GM23248 (cell line): ENCODE measurements around the gene CNOT1. TPM values are rescaled to one million over a fixed set of nuclear protein-coding genes. Genes with fewer than 3 reads are reported as not detected.

ENCODE experiments used
- DNase-seq: peaks from one replicate; pipeline ENCODE4 v3.0.0-alpha.2; 2015
- H2AFZ ChIP-seq: fragments of 200-600 bp; sonication (generic); 2 replicates; pipeline ENCODE4 v1.6.1; 2016; ENCODE audit warnings: antibody characterized with exemption
- H3F3A ChIP-seq: fragments of 200-600 bp; sonication (generic); 2 replicates; pipeline ENCODE4 v1.6.1; 2016; ENCODE audit warnings: mild to moderate bottlenecking, antibody characterized with exemption, mixed run types; ENCODE audit not compliant: insufficient read depth
- H3K27ac ChIP-seq: fragments of 200-600 bp; sonication (generic); 2 replicates; pipeline ENCODE4 v1.5.1; 2016; ENCODE audit warnings: mild to moderate bottlenecking
- H3K27me3 ChIP-seq: fragments of 200-600 bp; sonication (generic); replicated peaks from 2 replicates; pipeline ENCODE4 v1.6.1; 2016; ENCODE audit warnings: mild to moderate bottlenecking; ENCODE audit not compliant: insufficient read depth
- H3K36me3 ChIP-seq: fragments of 200-600 bp; sonication (generic); 2 replicates; pipeline ENCODE4 v1.6.1; 2016; ENCODE audit warnings: low read depth, mild to moderate bottlenecking
- H3K4me1 ChIP-seq: fragments of 200-600 bp; sonication (generic); 2 replicates; pipeline ENCODE4 v1.6.1; 2016; ENCODE audit warnings: mild to moderate bottlenecking; ENCODE audit not compliant: insufficient read depth
- H3K4me2 ChIP-seq: fragments of 200-600 bp; sonication (generic); one replicate; pipeline ENCODE4 v1.6.1; 2016; ENCODE audit warnings: mild to moderate bottlenecking; ENCODE audit not compliant: unreplicated experiment
- H3K4me3 ChIP-seq: fragments of 200-600 bp; sonication (generic); 2 replicates; pipeline ENCODE4 v1.5.1; 2016; ENCODE audit warnings: mild to moderate bottlenecking
- H3K79me2 ChIP-seq: fragments of 200-600 bp; sonication (generic); 2 replicates; pipeline ENCODE4 v1.6.1; 2016; ENCODE audit warnings: mild to moderate bottlenecking; ENCODE audit not compliant: insufficient read depth
- H3K9ac ChIP-seq: fragments of 200-600 bp; sonication (generic); 2 replicates; pipeline ENCODE4 v1.6.1; 2016; ENCODE audit warnings: mild to moderate bottlenecking
- H3K9me2 ChIP-seq: fragments of 200-600 bp; sonication (generic); 2 replicates; pipeline ENCODE4 v1.6.1; 2016; ENCODE audit warnings: mixed run types, mild to moderate bottlenecking, moderate library complexity; ENCODE audit not compliant: insufficient read depth
- H3K9me3 ChIP-seq: fragments of 200-600 bp; sonication (generic); one replicate; pipeline ENCODE4 v1.6.1; 2017; ENCODE audit warnings: low read depth
- H4K20me1 ChIP-seq: fragments of 200-600 bp; sonication (generic); 2 replicates; pipeline ENCODE4 v1.6.0; 2016; ENCODE audit not compliant: insufficient read depth
- EZH2 ChIP-seq: fragments of 200-600 bp; sonication (generic); IDR thresholded peaks from 2 replicates; pipeline ENCODE4 v1.6.1; 2018; ENCODE audit warnings: antibody characterized with exemption, mild to moderate bottlenecking; ENCODE audit not compliant: insufficient read depth, poor library complexity, severe bottlenecking
- EZH2phosphoT487 ChIP-seq: fragments of 200-600 bp; sonication (generic); IDR thresholded peaks from 2 replicates; pipeline ENCODE4 v1.6.1; 2018; ENCODE audit warnings: antibody characterized with exemption, moderate library complexity, mild to moderate bottlenecking, low read depth; ENCODE audit not compliant: insufficient read depth
- WGBS, 2 experiments: methylation state at CpG; one replicate each; pipeline ENCODE4 v1.1.6; 2015 to 2017; ENCODE audit warnings: low lambda C conversion rate in 2 of 2, low coverage in 1 of 2; ENCODE audit errors: missing lambda C conversion rate in 2 of 2; 5-methylcytosine and 5-hydroxymethylcytosine counted together
- in situ Hi-C: fragments of 300-500 bp; cut with MboI; formaldehyde crosslinking; loops from 2 replicates; pipeline ENCODE4 v1.15.0; 2020
- polyA plus RNA-seq: library from polyadenylated mRNA; unstranded; fragments of >200 nt; fragmentation: Nextera tagmentation; extraction: Ambion mirVana; gene quantifications from 2 replicates; pipeline ENCODE4 v1.2.1, GENCODE V29; 2016
- total RNA-seq: library from RNA; depleted of rRNA; stranded (reverse); fragments of >200 nt; shearing (Covaris generic); gene quantifications from 2 replicates; pipeline ENCODE4 v1.2.3, GENCODE V29; 2014

The CNOT1 gene
- total and polyA plus RNA-seq, 2 experiments from 2014 or later = 35.6 to 93.1 TPM

DNA sequence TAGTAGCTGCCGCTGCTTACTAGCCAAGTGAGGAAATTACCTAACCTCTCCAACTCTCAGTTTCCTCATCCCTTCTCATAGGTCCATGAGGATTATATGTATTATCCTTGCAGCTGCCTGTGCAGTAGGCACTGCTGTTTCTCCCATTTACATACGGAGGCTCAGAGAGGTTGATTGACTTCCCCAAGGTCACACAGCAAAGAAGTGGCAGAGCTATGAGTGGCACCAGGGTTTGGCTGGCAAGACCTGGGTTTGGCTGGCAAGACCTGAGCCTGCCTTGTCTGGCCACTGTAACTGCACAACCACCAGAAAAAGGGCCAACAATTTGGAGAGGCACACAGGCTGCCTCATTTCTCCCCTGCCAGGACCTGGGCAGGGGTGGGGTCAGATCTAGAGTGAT, 132.2 kb downstream of the CNOT1 start:
- in situ Hi-C loops = loop anchor here (25.0 kb wide), 1 partner anchor 485 kb away; the partner anchor contains the start of genes USB1 and ZNF319

DNA sequence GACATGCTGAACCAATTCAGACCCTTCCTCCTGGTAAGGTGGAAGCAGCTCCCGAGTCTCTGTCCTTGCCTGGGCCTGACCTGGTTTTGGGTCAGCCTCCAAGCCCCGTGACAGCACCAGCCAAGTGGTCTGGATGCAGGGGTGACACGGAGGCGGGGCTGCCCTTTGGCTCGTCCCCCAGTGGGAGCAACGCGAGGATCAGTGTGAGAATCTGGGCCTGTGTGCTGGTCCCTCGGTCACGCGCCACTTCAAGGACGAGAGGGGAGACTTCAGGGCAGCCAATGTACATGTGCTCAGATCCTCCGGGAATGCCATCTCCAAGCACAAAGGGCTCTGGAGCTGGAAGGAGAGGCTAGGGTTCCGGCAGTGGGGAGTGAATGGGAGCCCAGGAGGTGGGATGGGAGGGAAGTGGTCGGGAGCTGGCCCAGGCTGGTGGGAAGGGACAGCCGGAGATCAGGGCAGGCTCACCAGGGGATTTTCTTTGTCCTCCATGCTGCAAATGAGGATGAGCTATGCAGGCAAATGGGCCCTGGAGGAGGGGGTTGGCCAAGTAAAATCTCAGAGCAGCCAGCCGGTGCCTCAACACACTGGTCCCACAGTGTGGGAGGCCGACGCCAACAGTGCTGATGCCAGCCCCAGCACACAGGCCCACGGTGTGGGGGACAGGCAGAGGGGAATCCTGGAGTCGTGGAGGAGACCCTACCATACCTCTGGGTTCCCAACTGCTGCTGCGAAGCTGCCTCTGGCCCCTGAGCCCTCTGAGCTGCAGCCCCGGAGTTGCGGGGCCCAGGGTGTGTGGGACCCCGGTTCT, 133.9 kb downstream of the CNOT1 start:
- Histone ChIP-seq H3K27ac (0 out of 2 replicates have a peak overlapping the region, but pooled peaks have one; percentile 20), H3K4me3 (no peak overlapping the region; the same call in 1 of the 2 replicates), H3K9me2 (no peaks in the 10 kb centered on the region), H4K20me1 (no peaks in the 10 kb centered on the region), H3K27me3 (no peaks in the 10 kb centered on the region; the same call in 1 of the 2 replicates), H3K9me3 (no peaks in the 10 kb centered on the region), H3K4me1 (no peaks in the 10 kb centered on the region), H3F3A (no peaks in the 10 kb centered on the region), H3K79me2 (no peaks in the 10 kb centered on the region), H2AFZ (peak overlapping the region; percentile 62), H3K36me3 (no peaks in the 10 kb centered on the region), H3K4me2 (peak overlapping the region; percentile 43), H3K9ac (peak overlapping the region; percentile 69)
- DNase-seq = no peak
- 67 to 69% methylated on average over 23 to 24 of the region's 24 CpGs for WGBS, 2 experiments
- in situ Hi-C loops = loop anchor here (25.0 kb wide), 1 partner anchor 483 kb away; the partner anchor contains the start of genes USB1 and ZNF319
- no peak for TF ChIP-seq EZH2
- no peak for TF ChIP-seq EZH2phosphoT487

More for the DNA sequence above, 132.2 kb downstream of the CNOT1 start:
- WGBS, 2 experiments = 61 to 64% methylated on average over 2 of the region's 2 CpGs
- H3K9ac ChIP-seq = no peak overlapping the region
- H3K36me3 ChIP-seq = no peaks in the 10 kb centered on the region
- H3K27me3 ChIP-seq = peaks cover 3% of the 10 kb centered on the region; the same call in 1 of the 2 replicates
- no peak for DNase-seq
- H3K4me3 ChIP-seq = no peak overlapping the region
- H3K4me1 ChIP-seq = 0 out of 2 replicates have a peak, but pooled peaks cover 8% of the 10 kb centered on the region
- no peak for TF ChIP-seq EZH2
- no peak for TF ChIP-seq EZH2phosphoT487
- no peak overlapping the region for H3K4me2 ChIP-seq
- no peaks in the 10 kb centered on the region for H3K9me3 ChIP-seq
- no peaks in the 10 kb centered on the region for H3F3A ChIP-seq
- no peak overlapping the region for H2AFZ ChIP-seq
- H3K9me2 ChIP-seq = no peaks in the 10 kb centered on the region
- no peak overlapping the region for H3K27ac ChIP-seq
- no peaks in the 10 kb centered on the region for H3K79me2 ChIP-seq
- no peaks in the 10 kb centered on the region for H4K20me1 ChIP-seq

DNA sequence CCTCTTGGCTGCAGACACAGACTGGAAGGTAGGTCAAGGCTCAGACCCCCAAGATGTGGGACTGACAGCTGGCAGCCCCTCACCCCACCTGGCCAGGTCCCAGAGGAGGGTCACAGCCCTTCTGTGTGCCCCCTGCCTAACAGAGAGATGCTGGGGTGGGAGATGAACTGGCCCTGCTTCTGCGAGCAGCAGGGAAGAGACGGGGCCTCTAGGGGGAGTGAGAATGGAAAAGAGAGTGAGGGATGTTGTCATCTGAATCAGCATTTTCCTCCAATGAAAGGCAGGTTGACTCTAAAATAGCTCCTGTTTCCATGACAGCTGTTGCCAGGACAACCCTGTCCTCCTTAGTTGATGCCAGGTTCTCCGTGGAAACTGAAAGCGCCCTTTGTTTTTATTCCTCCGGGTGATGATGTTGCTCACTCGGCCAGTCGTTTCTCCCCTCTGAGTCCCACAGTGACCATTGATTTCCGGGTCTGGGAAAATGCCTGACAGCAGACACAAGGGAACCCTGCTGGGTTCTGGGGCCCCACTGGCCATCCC, 134.6 kb downstream of the CNOT1 start:
- H3K27me3 ChIP-seq = no peaks in the 10 kb centered on the region; the same call in 1 of the 2 replicates
- H3K27ac ChIP-seq = 0 out of 2 replicates have a peak overlapping the region, but pooled peaks have one; percentile 20
- H3F3A ChIP-seq = no peaks in the 10 kb centered on the region
- TF ChIP-seq EZH2phosphoT487 (no peak), EZH2 (no peak)
- H3K4me3 ChIP-seq = no peak overlapping the region; the same call in 1 of the 2 replicates
- H3K79me2 ChIP-seq = no peaks in the 10 kb centered on the region
- WGBS, 2 experiments = 23 to 27% methylated on average over 8 of the region's 8 CpGs
- peak; percentile 88 for DNase-seq
- no peaks in the 10 kb centered on the region for H3K9me3 ChIP-seq
- no peaks in the 10 kb centered on the region for H3K9me2 ChIP-seq
- peak overlapping the region; percentile 62 for H2AFZ ChIP-seq
- peak overlapping the region; percentile 69 for H3K9ac ChIP-seq
- H3K4me2 ChIP-seq = peak overlapping the region; percentile 43
- in situ Hi-C loops = loop anchor here (5.0 to 25.0 kb wide), 2 partner anchors 148 to 483 kb away; partner anchors contain the start of genes USB1 and ZNF319
- no peaks in the 10 kb centered on the region for H4K20me1 ChIP-seq
- H3K36me3 ChIP-seq = no peaks in the 10 kb centered on the region
- H3K4me1 ChIP-seq = no peaks in the 10 kb centered on the region

DNA sequence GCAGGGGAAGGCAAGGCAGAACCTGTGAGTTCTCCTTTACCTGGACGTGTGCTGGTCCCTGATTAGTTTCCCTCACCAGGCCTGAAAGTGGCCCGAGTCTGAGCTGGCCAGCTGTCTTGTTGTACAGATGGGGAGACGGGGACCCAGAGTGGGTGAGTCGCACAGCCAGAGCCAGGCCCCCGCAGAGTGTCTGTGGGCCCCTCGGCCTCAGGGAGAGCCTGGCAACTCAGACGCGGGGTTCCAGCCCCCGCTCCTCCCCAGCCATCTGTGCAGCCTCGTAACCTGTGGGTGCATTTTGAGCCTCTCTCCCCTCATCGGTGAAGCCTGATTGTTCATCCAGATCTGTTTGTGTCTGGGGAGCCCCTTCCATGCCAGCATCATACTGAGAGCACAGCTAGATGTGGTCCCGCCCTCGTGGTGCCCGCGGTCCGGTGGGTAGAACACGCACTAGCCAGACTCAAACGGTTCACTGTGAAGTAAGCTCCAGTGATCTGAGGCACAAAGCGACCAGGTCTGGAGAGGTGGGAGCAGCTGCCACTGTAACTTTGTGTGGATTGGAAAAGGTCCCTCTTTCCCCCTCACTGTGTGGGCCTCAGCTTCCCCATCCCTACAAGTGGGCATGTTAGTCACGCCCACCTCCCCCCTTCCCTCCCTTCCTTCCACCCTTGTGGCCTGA, 135.7 kb downstream of the CNOT1 start:
- H2AFZ ChIP-seq = no peak overlapping the region
- no peaks in the 10 kb centered on the region for H3K79me2 ChIP-seq
- no peaks in the 10 kb centered on the region for H3F3A ChIP-seq
- no peaks in the 10 kb centered on the region; the same call in 1 of the 2 replicates for H3K27me3 ChIP-seq
- no peak overlapping the region for H3K4me3 ChIP-seq
- H3K4me2 ChIP-seq = no peak overlapping the region
- 67 to 68% methylated on average over 18 to 20 of the region's 20 CpGs for WGBS, 2 experiments
- no peak overlapping the region for H3K9ac ChIP-seq
- H4K20me1 ChIP-seq = no peaks in the 10 kb centered on the region
- no peaks in the 10 kb centered on the region for H3K9me3 ChIP-seq
- no peaks in the 10 kb centered on the region for H3K4me1 ChIP-seq
- TF ChIP-seq EZH2 (no peak), EZH2phosphoT487 (no peak)
- H3K27ac ChIP-seq = no peak overlapping the region
- no peaks in the 10 kb centered on the region for H3K36me3 ChIP-seq
- in situ Hi-C loops = loop anchor here (5.0 to 25.0 kb wide), 2 partner anchors 147 to 482 kb away; partner anchors contain the start of genes USB1 and ZNF319
- DNase-seq = no peak
- no peaks in the 10 kb centered on the region for H3K9me2 ChIP-seq
